ENCODE results near the gene TRIM44. TPM values are rescaled to one million over a fixed set of nuclear protein-coding genes. Genes with fewer than 3 reads are reported as not detected.
"Not testable (repeated sequence)": the region's sequence is repeated elsewhere in the genome, so short reads cannot be mapped to it uniquely, and the experiment has no call there.

TRIM44 gene
- total and polyA plus RNA-seq, 8 donors: 57.6 to 72.1 (median 65.2) TPM

DNA sequence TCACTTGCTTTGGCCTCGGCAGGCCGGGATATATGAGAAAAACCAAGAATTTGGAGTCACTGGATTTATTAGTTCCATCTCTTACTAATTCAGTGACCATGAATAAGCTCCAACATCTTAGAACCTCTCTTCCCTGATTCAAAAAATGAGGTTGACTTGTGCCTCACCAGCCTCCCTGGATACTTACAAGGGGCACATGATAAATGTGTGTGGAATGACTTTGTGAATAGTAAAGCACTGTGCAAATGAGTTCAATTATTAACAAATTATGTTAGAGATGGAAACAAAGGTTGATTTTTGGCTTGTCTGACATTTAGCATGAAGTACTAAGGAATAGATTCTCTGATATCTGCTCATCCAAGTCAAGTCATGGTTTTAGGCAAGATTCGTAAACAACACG lies 104.1 kb downstream of the TRIM44 start:
- Histone ChIP-seq H3K27me3 (no peaks in the 10 kb centered on the region), H3K9me3 (peaks cover 0 to under 1% of the 10 kb centered on the region in 2 donors), H3K4me3 (no peak overlapping the region), H3K36me3 (no peaks in the 10 kb centered on the region), H3K27ac (no peak overlapping the region), H3K4me1 (no peaks in the 10 kb centered on the region)
- TF ChIP-seq, protein P1, sequence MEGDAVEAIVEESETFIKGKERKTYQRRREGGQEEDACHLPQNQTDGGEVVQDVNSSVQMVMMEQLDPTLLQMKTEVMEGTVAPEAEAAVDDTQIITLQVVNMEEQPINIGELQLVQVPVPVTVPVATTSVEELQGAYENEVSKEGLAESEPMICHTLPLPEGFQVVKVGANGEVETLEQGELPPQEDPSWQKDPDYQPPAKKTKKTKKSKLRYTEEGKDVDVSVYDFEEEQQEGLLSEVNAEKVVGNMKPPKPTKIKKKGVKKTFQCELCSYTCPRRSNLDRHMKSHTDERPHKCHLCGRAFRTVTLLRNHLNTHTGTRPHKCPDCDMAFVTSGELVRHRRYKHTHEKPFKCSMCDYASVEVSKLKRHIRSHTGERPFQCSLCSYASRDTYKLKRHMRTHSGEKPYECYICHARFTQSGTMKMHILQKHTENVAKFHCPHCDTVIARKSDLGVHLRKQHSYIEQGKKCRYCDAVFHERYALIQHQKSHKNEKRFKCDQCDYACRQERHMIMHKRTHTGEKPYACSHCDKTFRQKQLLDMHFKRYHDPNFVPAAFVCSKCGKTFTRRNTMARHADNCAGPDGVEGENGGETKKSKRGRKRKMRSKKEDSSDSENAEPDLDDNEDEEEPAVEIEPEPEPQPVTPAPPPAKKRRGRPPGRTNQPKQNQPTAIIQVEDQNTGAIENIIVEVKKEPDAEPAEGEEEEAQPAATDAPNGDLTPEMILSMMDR (IDR thresholded peaks at IDR 0.05): no peak
- intact Hi-C loops (cut with DNase I): no loop called here
- DNase-seq: no peak
- ATAC-seq: no peak

DNA sequence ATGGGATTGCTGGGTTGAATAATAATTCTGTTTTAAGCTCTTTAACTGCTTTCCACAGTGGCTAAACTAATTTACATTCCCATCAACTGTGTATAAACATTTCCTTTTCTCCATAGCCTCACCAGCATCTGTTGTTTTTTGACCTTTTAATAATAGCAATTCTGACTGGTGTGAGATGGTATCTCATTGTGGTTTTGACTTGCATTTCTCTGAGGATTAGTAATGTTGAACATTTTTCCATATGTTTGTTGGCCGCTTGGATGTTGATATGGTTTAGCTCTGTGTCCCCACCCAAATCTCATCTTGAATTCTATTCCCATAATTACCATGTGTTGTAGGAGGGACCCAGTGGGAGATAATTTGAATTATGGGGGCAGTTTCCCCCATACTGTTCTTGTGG lies 107.8 kb downstream of the TRIM44 start:
- H3K27me3 ChIP-seq; intact Hi-C loops (cut with DNase I); DNase-seq; H3K4me3 ChIP-seq; ATAC-seq; H3K36me3 ChIP-seq; H3K27ac ChIP-seq; H3K4me1 ChIP-seq: not testable (repeated sequence)
- H3K9me3 ChIP-seq: peaks cover 0 to 16% of the 10 kb centered on the region in 2 donors

DNA sequence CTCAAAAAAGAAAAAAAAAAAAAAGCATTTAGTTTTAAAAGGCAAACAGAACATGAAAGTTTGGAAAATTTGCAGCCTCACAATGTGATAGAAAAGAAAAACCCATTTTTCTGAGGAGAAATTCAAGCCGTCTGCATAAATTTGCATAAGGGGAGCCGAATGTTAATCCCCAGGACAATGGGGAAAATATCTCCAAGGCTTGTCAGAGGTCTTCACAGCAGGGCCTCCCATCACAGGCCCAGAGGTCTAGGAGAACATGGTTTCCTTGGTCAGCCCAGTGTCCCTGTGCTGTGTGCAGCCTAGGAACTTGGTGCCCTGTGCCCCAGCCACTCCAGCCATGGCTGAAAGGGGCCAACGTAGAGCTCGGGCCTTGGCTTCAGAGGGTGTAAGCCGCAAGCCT lies 109.1 kb downstream of the TRIM44 start:
- DNase-seq: no peak
- Histone ChIP-seq H3K36me3 (no peaks in the 10 kb centered on the region), H3K9me3 (peaks cover 0 to 16% of the 10 kb centered on the region in 2 donors), H3K27me3 (no peaks in the 10 kb centered on the region), H3K27ac (no peak overlapping the region), H3K4me1 (no peaks in the 10 kb centered on the region), H3K4me3 (no peak overlapping the region)
- intact Hi-C loops (cut with DNase I): no loop called here
- no peak for ATAC-seq
- TF ChIP-seq, protein P1 (IDR thresholded peaks at IDR 0.05): no peak

DNA sequence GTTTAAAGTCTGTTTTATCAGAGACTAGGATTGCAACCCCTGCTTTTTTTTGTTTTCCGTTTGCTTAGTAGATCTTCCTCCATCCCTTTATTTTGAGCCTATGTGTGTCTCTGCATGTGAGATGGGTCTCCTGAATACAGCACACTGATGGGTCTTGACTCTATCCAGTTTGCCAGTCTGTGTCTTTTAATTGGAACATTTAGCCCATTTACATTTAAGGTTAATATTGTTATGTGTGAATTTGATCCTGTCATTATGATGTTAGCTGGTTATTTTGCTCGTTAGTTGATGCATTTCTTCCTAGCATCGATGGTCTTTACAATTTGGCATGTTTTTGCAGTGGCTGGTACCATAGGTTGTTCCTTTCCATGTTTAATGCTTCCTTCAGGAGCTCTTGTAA lies 114.7 kb downstream of the TRIM44 start:
- DNase-seq; H3K27ac ChIP-seq; H3K36me3 ChIP-seq; H3K4me3 ChIP-seq; H3K27me3 ChIP-seq; ATAC-seq; intact Hi-C loops (cut with DNase I); H3K4me1 ChIP-seq: not testable (repeated sequence)
- H3K9me3 ChIP-seq: peaks cover 0 to 20% of the 10 kb centered on the region in 2 donors

DNA sequence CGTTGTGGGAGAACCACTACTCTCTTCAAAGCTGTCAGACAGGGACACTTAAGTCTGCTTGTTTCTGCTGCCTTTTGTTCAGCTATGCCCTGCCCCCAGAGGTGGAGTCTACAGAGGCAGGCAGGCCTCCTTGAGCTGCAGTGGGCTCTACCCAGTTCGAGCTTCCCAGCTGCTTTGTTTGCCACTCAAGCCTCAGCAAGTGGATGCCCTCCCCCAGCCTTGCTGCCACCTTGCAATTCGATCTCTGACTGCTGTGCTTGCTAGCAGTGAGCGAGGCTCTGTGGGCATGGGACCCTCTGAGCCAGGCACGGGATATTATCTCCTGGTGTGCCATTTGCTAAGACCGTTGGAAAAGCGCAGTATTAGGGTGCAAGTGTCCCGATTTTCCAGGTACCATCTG lies 116.4 kb downstream of the TRIM44 start:
- H3K4me1 ChIP-seq; H3K4me3 ChIP-seq; intact Hi-C loops (cut with DNase I); H3K27ac ChIP-seq; H3K27me3 ChIP-seq; DNase-seq; H3K36me3 ChIP-seq: not testable (repeated sequence)
- H3K9me3 ChIP-seq: peaks cover 0 to 11% of the 10 kb centered on the region in 2 donors
- peak; percentile 69 for ATAC-seq

DNA sequence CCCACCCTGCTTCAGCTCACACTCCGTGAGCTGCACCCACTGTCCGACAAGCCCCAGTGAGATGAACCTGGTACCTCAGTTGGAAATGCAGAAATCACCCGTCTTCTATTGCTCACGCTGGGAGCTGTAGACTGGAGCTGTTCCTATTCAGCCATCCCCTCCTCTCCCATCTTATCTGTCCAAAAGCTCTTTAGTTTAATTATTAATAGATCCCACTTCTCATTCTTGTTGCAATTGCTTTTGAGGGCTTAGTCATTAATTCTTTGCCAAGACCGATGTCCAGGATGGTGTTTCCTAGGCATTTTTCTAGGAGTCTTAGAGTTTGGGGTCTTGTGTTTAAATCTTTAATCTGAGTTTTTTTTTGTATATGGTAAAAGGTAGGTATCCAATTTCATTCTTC lies 116.8 kb downstream of the TRIM44 start:
- intact Hi-C loops (cut with DNase I): no loop called here
- peaks cover 0 to 6% of the 10 kb centered on the region in 2 donors for H3K4me1 ChIP-seq
- TF ChIP-seq, protein P1 (IDR thresholded peaks at IDR 0.05): no peak
- H3K27ac ChIP-seq: no peak overlapping the region
- H3K36me3 ChIP-seq: no peaks in the 10 kb centered on the region
- no peak overlapping the region for H3K4me3 ChIP-seq
- DNase-seq: no peak
- peaks cover 0 to 10% of the 10 kb centered on the region in 2 donors for H3K9me3 ChIP-seq
- H3K27me3 ChIP-seq: no peaks in the 10 kb centered on the region
- peak; percentile 71 for ATAC-seq
